K562 (cell line): ENCODE data around the gene CD300LG.

Experiments
- ETV6 ChIP-seq, 3 experiments: fragments of 150-350 bp in 1 of 3; sonication (generic) in 1 of 3; formaldehyde crosslinking in 1 of 3; IDR thresholded peaks; 2 replicates each; pipeline versions ENCODE4 v1.6.1 to v1.8.0; 2014 to 2022; ENCODE audit warnings: borderline replicate concordance in 2 of 3, low read depth in 2 of 3, antibody characterized with exemption in 1 of 3, low read length in 1 of 3, mild to moderate bottlenecking in 1 of 3, missing genetic modification reagents in 1 of 3
- TF ChIP-seq, protein P1 (sequence below): sonication (generic); formaldehyde crosslinking; IDR thresholded peaks from 2 replicates; pipeline ENCODE4 v1.8.1; 2023; ENCODE audit warnings: mild to moderate bottlenecking, missing genetic modification reagents

DNA sequence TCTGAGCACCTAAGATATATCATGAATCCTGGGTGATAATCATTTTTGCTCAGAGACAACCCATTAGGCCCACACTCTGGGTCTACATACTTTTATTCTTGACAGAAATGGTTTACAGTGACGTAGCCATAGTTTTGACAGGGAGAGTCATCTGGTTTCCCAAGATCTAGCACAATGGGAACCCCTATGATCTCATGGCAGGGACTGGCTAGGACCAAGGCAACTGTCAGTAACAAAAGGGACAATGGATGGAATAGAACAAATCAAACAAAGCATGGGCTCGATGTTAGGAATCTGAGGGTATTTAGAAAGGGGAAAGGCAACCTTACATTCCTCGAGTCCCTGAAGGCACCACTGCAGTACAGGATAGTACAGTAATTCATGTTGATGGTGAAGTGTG, 46.2 kb upstream of the CD300LG start:
- TF ChIP-seq, protein P1, sequence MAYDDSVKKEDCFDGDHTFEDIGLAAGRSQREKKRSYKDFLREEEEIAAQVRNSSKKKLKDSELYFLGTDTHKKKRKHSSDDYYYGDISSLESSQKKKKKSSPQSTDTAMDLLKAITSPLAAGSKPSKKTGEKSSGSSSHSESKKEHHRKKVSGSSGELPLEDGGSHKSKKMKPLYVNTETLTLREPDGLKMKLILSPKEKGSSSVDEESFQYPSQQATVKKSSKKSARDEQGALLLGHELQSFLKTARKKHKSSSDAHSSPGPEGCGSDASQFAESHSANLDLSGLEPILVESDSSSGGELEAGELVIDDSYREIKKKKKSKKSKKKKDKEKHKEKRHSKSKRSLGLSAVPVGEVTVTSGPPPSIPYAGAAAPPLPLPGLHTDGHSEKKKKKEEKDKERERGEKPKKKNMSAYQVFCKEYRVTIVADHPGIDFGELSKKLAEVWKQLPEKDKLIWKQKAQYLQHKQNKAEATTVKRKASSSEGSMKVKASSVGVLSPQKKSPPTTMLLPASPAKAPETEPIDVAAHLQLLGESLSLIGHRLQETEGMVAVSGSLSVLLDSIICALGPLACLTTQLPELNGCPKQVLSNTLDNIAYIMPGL (CRISPR knock-in tag) = no peak
- TF ChIP-seq ETV6 (IDR thresholded peaks at IDR 0.05; ENCODE audit: borderline replicate concordance in 1 of 2, low read depth in 2 of 2, low read length in 1 of 2) (no peak), ETV6 (CRISPR knock-in tag; IDR thresholded peaks at IDR 0.05; ENCODE audit: borderline replicate concordance) (no peak)
